DOHH2 (cell line): ENCODE results near the gene C1QTNF6.

ENCODE experiments used
- H3F3A ChIP-seq: fragments of 200-600 bp; sonication (generic), shearing (Covaris generic); 2 replicates; pipeline ENCODE4 v1.6.0; 2016; ENCODE audit warnings: antibody characterized with exemption, mild to moderate bottlenecking; ENCODE audit not compliant: control insufficient read depth, insufficient read depth
- H3K27ac ChIP-seq: fragments of 200-600 bp; sonication (generic); 2 replicates; pipeline ENCODE4 v1.5.1; 2014; ENCODE audit warnings: low read depth, mild to moderate bottlenecking, low read length, moderate library complexity
- H3K27me3 ChIP-seq: fragments of 200-600 bp; sonication (generic); 2 replicates; pipeline ENCODE4 v1.6.1; 2014; ENCODE audit warnings: mild to moderate bottlenecking, low read length, mixed read lengths; ENCODE audit not compliant: control insufficient read depth
- H3K36me3 ChIP-seq: fragments of 200-600 bp; sonication (generic); 2 replicates; pipeline ENCODE4 v1.6.1; 2014; ENCODE audit warnings: mild to moderate bottlenecking, low read length, moderate library complexity, mixed read lengths; ENCODE audit not compliant: control insufficient read depth
- H3K4me1 ChIP-seq: fragments of 200-600 bp; sonication (generic); 2 replicates; pipeline ENCODE4 v1.6.1; 2014; ENCODE audit warnings: mild to moderate bottlenecking, low read length, mixed read lengths; ENCODE audit not compliant: control insufficient read depth
- H3K4me2 ChIP-seq: fragments of 200-600 bp; sonication (generic); 2 replicates; pipeline ENCODE4 v1.6.0; 2014; ENCODE audit warnings: mild to moderate bottlenecking, low read length, moderate library complexity
- H3K4me3 ChIP-seq: fragments of 200-600 bp; sonication (generic); 2 replicates; pipeline ENCODE4 v1.5.1; 2014; ENCODE audit warnings: mild to moderate bottlenecking, low read length, mixed read lengths
- H3K79me2 ChIP-seq: fragments of 200-600 bp; sonication (generic); 2 replicates; pipeline ENCODE4 v1.6.1; 2014; ENCODE audit warnings: mild to moderate bottlenecking, low read length, mixed read lengths; ENCODE audit not compliant: control insufficient read depth
- H3K9me2 ChIP-seq: fragments of 200-600 bp; sonication (generic); replicated peaks from 2 replicates; pipeline ENCODE4 v1.6.1; 2014; ENCODE audit warnings: mild to moderate bottlenecking, low read length, mixed read lengths; ENCODE audit not compliant: control insufficient read depth
- H3K9me3 ChIP-seq: fragments of 200-600 bp; sonication (generic); 2 replicates; pipeline ENCODE4 v1.6.1; 2014; ENCODE audit warnings: antibody characterized with exemption, low read length, mixed read lengths; ENCODE audit not compliant: control insufficient read depth, insufficient read depth
- H4K20me1 ChIP-seq: fragments of 200-600 bp; sonication (generic); 2 replicates; pipeline ENCODE4 v1.6.0; 2014; ENCODE audit warnings: low read depth, mild to moderate bottlenecking, antibody characterized with exemption, low read length, moderate library complexity; ENCODE audit not compliant: control insufficient read depth, insufficient read depth
- EZH2phosphoT487 ChIP-seq: fragments of 200-600 bp; sonication (generic); IDR thresholded peaks from 2 replicates; pipeline ENCODE4 v1.6.1; 2017; ENCODE audit warnings: borderline replicate concordance, mild to moderate bottlenecking, antibody characterized with exemption, low read length, moderate library complexity, mixed read lengths
- TF ChIP-seq, protein P1 (sequence below): fragments of 200-600 bp; sonication (generic); IDR thresholded peaks from one replicate; pipeline ENCODE4 v1.5.1; 2014; ENCODE audit warnings: antibody characterized with exemption, mild to moderate bottlenecking, low read depth, low read length; ENCODE audit not compliant: poor library complexity, severe bottlenecking

Gene C1QTNF6

DNA sequence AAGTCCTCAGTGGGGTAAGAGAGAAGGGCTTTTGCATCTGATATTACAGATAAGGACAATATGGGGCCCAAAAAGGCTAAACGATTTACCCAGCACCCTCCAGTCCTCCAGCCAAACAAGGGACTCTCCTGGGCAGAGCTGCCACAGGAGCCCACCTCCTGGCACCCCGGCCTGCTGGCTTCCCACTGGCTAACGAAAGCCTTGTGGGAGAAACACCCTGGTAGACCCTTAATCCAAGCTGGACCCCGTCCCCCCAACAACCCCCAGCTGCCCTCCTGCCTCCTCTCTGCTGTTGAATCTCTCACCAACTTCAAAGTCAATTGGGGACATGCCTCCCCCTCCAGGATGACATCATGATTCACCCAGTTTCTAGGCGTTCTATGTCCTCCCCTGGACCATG, 10.8 kb downstream of the C1QTNF6 start:
- Histone ChIP-seq H3K27me3 (peaks cover 39% of the 10 kb centered on the region), H3F3A (no peaks in the 10 kb centered on the region), H3K79me2 (no peaks in the 10 kb centered on the region), H3K9me3 (no peaks in the 10 kb centered on the region), H3K36me3 (no peaks in the 10 kb centered on the region), H3K9me2 (no peaks in the 10 kb centered on the region), H4K20me1 (no peaks in the 10 kb centered on the region; the same call in 1 of the 2 replicates), H3K4me3 (no peak overlapping the region), H3K27ac (no peak overlapping the region), H3K4me1 (no peaks in the 10 kb centered on the region), H3K4me2 (no peak overlapping the region)
- no peak for TF ChIP-seq EZH2phosphoT487
- TF ChIP-seq, protein P1, sequence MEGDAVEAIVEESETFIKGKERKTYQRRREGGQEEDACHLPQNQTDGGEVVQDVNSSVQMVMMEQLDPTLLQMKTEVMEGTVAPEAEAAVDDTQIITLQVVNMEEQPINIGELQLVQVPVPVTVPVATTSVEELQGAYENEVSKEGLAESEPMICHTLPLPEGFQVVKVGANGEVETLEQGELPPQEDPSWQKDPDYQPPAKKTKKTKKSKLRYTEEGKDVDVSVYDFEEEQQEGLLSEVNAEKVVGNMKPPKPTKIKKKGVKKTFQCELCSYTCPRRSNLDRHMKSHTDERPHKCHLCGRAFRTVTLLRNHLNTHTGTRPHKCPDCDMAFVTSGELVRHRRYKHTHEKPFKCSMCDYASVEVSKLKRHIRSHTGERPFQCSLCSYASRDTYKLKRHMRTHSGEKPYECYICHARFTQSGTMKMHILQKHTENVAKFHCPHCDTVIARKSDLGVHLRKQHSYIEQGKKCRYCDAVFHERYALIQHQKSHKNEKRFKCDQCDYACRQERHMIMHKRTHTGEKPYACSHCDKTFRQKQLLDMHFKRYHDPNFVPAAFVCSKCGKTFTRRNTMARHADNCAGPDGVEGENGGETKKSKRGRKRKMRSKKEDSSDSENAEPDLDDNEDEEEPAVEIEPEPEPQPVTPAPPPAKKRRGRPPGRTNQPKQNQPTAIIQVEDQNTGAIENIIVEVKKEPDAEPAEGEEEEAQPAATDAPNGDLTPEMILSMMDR = no peak

DNA sequence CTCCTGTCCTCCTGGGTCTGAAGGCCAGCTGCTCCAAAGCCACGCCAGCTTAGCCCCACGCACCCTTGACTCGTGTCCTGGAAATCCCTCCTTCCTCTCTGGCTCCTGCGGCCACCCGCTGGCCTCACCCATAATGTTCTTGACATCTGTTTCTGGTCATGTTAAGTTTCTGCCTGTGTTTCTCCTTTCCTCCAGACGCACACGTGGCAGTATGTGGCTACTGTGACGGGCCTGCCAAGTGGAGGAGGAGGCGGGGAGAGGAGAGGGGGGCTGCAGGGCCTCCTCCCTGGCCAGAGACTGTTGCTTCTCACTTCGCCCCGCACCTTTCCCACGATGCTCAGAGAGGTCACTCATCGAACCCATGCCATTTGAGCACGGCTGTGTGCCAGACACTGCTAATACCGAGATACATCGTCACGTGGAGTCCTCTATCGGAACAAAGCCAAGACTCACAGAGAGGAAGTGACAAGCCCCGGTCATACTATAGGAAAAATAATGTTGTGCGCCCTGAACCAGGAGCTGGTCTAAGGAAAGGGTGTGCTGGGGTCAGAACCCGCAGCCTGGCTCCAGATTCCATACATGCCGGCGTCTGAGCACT, 11.5 kb downstream of the C1QTNF6 start:
- Histone ChIP-seq H3K9me2 (no peaks in the 10 kb centered on the region), H3K9me3 (no peaks in the 10 kb centered on the region), H3K79me2 (no peaks in the 10 kb centered on the region), H4K20me1 (no peaks in the 10 kb centered on the region; the same call in 1 of the 2 replicates), H3K4me2 (no peak overlapping the region), H3K27ac (no peak overlapping the region), H3F3A (no peaks in the 10 kb centered on the region), H3K4me1 (no peaks in the 10 kb centered on the region), H3K4me3 (no peak overlapping the region), H3K36me3 (no peaks in the 10 kb centered on the region), H3K27me3 (peaks cover 39% of the 10 kb centered on the region)
- TF ChIP-seq, protein P1 = no peak
- TF ChIP-seq EZH2phosphoT487 = no peak

DNA sequence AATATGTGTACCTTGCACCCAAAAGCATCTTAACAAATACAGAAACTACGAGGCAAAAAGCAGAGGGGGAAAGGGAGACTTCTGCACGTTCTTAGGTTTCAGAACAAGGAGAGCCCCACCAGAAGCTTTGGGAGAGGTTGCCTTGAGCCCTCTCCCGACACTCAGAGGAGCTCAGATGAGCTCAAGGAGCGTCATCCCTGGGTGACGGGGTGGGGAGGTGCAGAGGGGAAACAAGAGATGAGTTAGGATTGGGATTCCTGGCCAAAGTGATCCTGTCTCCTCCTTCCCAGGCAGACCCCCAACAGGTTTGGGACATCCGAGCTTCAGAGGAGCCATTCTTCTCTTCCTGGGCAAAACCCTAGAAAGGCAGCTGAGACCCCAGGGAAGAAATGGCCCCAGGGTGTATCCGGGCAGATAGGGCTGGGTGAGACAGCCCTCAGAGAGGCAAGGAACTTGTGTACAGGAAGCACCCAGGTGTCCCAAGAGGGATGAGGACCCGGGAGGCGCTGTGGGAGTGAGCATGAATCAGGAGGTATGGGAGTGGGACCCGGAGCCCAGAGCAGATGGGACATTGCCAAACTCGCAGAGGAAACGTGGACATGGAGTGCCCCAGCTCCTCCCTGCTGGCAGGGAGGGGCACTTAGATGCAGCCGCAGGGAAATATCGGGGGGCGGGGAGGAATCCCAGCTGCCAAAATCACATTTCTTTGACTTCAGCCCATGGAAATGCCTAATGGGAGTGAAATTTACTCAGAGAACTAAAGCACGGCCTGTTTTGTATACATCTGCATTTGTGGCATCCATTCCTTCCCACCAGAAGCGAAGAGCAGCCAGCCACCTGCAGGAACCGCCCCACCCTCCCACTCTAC, 12.4 kb downstream of the C1QTNF6 start:
- TF ChIP-seq, protein P1 = no peak
- TF ChIP-seq EZH2phosphoT487 = no peak
- H3K4me3 ChIP-seq = no peak overlapping the region
- no peaks in the 10 kb centered on the region; the same call in 1 of the 2 replicates for H4K20me1 ChIP-seq
- H3K36me3 ChIP-seq = no peaks in the 10 kb centered on the region
- H3K79me2 ChIP-seq = no peaks in the 10 kb centered on the region
- no peaks in the 10 kb centered on the region for H3K9me2 ChIP-seq
- no peak overlapping the region for H3K4me2 ChIP-seq
- peaks cover 39% of the 10 kb centered on the region for H3K27me3 ChIP-seq
- H3K4me1 ChIP-seq = no peaks in the 10 kb centered on the region
- no peaks in the 10 kb centered on the region for H3F3A ChIP-seq
- H3K27ac ChIP-seq = no peak overlapping the region
- no peaks in the 10 kb centered on the region for H3K9me3 ChIP-seq
